ENCODE data around the gene TECTB.

DNA sequence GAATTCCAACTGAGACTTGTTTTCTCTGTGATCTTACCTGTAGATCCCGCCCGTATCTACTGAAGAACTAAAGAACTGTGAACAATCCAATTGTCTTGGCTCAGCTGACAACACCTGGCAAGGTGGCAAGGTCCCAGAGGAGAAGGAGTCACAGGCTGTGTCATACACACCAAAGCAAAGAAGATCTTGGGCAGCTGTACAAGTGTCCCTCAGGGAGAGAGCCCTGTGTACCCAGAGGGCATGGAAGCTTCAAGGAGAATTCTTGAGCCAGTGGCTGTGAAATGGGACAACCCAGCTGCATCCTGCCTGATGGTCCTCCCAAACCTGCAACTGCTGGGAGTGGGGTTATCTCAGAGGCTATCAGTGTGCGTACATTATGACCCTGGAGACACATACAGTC is 46.7 kb upstream of the TECTB start:
- TF ChIP-seq, protein P1, sequence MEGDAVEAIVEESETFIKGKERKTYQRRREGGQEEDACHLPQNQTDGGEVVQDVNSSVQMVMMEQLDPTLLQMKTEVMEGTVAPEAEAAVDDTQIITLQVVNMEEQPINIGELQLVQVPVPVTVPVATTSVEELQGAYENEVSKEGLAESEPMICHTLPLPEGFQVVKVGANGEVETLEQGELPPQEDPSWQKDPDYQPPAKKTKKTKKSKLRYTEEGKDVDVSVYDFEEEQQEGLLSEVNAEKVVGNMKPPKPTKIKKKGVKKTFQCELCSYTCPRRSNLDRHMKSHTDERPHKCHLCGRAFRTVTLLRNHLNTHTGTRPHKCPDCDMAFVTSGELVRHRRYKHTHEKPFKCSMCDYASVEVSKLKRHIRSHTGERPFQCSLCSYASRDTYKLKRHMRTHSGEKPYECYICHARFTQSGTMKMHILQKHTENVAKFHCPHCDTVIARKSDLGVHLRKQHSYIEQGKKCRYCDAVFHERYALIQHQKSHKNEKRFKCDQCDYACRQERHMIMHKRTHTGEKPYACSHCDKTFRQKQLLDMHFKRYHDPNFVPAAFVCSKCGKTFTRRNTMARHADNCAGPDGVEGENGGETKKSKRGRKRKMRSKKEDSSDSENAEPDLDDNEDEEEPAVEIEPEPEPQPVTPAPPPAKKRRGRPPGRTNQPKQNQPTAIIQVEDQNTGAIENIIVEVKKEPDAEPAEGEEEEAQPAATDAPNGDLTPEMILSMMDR (conservative IDR thresholded peaks at IDR 0.05; ENCODE audit: low read depth, low read length), result no peak
- TF ChIP-seq EZH2 (IDR thresholded peaks at IDR 0.05; ENCODE audit: low read length, unreplicated experiment), result no peak

Data from PC-3 (cell line).